Right cardiac atrium (tissue), 5 donors: ENCODE results near the gene LMTK2. TPM values are rescaled to one million over a fixed set of nuclear protein-coding genes. Genes with fewer than 3 reads are reported as not detected.

ENCODE experiments used
- ATAC-seq, 2 donors: fragments of 200-7000 bp; cut with Tn5 transposase; one replicate each; pipeline versions ENCODE4 v1.8.0 to v1.9.1; 2020; ENCODE audit warnings: moderate library complexity in 2 of 2, mild to moderate bottlenecking in 1 of 2
- DNase-seq, 3 donors: peaks; one replicate each; pipeline ENCODE4 v3.0.0-alpha.2; 2020
- H3K27ac ChIP-seq: one replicate; pipeline ENCODE4 v1.5.1; 2013; ENCODE audit warnings: mild to moderate bottlenecking, low read length, control low read depth, moderate library complexity
- H3K27me3 ChIP-seq: one replicate; pipeline ENCODE4 v1.6.1; 2013; ENCODE audit not compliant: control insufficient read depth, insufficient read depth
- H3K4me1 ChIP-seq: one replicate; pipeline ENCODE4 v1.6.1; 2013; ENCODE audit warnings: low read length; ENCODE audit not compliant: control insufficient read depth, insufficient read depth
- H3K4me3 ChIP-seq: one replicate; pipeline ENCODE4 v1.5.1; 2013; ENCODE audit warnings: low read length, control low read depth
- H3K9me3 ChIP-seq: one replicate; pipeline ENCODE4 v1.6.1; 2013; ENCODE audit warnings: low read length; ENCODE audit not compliant: control insufficient read depth
- WGBS: extraction: QIAGEN DNeasy Blood & Tissue Kit; methylation state at CpG from one replicate; pipeline ENCODE4 v1.1.7; 2013; 5-methylcytosine and 5-hydroxymethylcytosine counted together
- intact Hi-C, 4 donors: fragments of 100-400 bp; cut with DNase I; formaldehyde crosslinking; loops; one replicate each; pipeline versions ENCODE4 v1.11.0 to v1.14.0; 2022 to 2023
- polyA plus RNA-seq: library from polyadenylated mRNA; stranded (reverse); fragments of 200-250 nt; gene quantifications from one replicate; pipeline ENCODE4 v1.2.3, GENCODE V29; 2013
- total RNA-seq, 4 donors: library from RNA; stranded (reverse); fragmentation: NEBNext Ultra II Directional; extraction: Animal tissue kit (Norgen Biotek cat#: 25700); gene quantifications; one replicate each; pipeline ENCODE4 v1.2.1, GENCODE V29; 2021
- donor health status: healthy with polysubstance abuse.
- donor health status: DM: no; HTN: yes; CAD: no.
- donor health status: DM: no; HTN: no; CAD: no.
- donor health status: DM: no; HTN: yes; CAD: no; lungs with severe emphysema.
- donor health status: DM: yes; HTN: yes; CAD: no.

Gene LMTK2
- total and polyA plus RNA-seq, 5 donors, result 13.1 to 38.5 (median 36.8) TPM

DNA sequence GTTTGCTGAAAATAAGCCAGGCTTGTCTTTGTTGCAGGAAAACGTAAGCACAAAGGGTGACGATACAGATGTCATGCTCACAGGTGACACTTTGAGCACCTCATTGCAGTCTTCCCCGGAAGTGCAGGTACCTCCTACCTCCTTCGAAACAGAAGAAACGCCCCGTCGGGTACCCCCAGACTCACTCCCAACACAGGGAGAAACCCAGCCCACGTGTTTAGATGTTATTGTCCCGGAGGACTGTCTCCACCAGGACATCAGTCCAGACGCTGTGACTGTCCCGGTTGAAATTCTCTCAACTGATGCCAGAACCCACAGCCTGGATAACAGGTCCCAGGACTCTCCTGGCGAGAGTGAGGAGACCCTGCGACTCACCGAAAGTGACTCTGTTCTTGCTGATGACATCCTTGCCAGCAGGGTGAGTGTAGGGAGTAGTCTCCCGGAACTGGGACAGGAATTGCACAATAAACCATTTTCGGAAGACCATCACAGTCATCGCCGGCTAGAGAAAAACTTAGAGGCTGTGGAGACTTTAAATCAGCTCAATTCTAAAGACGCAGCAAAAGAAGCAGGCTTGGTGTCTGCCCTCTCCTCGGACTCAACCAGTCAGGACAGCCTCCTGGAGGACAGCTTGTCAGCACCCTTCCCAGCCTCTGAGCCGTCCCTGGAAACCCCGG lies 86.3 kb downstream of the LMTK2 start:
- H3K27ac ChIP-seq, result no peak overlapping the region
- ATAC-seq (no peak), DNase-seq (no peak)
- 88% methylated on average over 22 of the region's 22 CpGs for WGBS
- no peaks in the 10 kb centered on the region for H3K4me1 ChIP-seq
- H3K27me3 ChIP-seq, result no peaks in the 10 kb centered on the region
- H3K4me3 ChIP-seq, result no peak overlapping the region
- no peaks in the 10 kb centered on the region for H3K9me3 ChIP-seq
- intact Hi-C loops, result no loop called here

DNA sequence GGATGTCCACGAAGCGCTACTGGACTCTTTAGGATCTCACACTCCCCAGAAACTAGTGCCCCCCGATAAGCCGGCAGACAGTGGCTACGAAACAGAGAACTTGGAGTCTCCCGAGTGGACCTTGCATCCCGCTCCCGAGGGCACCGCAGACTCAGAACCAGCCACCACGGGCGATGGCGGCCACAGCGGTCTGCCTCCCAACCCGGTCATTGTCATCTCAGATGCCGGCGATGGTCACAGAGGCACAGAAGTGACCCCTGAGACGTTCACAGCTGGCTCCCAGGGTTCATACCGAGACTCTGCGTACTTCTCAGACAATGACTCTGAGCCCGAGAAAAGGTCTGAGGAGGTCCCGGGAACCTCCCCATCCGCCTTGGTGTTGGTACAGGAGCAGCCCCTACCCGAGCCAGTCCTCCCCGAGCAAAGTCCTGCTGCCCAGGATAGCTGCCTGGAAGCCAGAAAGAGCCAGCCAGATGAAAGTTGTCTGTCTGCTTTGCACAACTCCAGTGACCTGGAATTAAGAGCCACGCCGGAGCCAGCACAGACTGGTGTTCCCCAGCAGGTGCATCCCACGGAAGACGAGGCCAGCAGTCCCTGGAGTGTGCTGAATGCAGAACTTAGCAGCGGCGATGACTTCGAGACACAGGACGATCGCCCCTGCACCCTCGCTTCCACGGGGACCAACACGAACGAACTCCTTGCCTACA lies 87.0 kb downstream of the LMTK2 start:
- 96% methylated on average over 37 of the region's 37 CpGs for WGBS

DNA sequence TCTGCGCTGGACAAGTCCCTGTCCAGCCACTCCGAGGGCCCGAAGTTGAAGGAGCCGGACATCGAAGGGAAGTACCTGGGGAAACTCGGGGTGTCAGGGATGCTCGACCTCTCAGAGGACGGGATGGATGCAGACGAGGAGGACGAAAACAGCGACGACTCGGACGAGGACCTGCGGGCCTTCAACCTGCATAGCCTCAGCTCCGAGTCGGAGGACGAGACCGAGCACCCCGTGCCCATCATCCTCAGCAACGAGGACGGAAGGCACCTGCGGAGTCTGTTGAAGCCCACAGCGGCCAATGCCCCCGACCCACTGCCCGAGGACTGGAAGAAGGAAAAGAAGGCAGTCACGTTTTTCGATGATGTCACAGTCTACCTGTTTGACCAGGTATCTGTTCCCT lies 87.5 kb downstream of the LMTK2 start:
- ATAC-seq, result no peak
- Histone ChIP-seq H3K27me3 (no peaks in the 10 kb centered on the region), H3K9me3 (no peaks in the 10 kb centered on the region), H3K27ac (no peak overlapping the region), H3K4me1 (no peaks in the 10 kb centered on the region), H3K4me3 (no peak overlapping the region)
- DNase-seq, result no peak
- whole genome bisulfite sequencing, result 97% methylated on average over 28 of the region's 28 CpGs
- intact Hi-C loops, result no loop called here

More for the DNA sequence above, 87.0 kb downstream of the LMTK2 start:
- ATAC-seq (no peak), DNase-seq (no peak)
- intact Hi-C loops, result no loop called here
- no peaks in the 10 kb centered on the region for H3K9me3 ChIP-seq
- H3K4me3 ChIP-seq, result no peak overlapping the region
- H3K4me1 ChIP-seq, result no peaks in the 10 kb centered on the region
- H3K27ac ChIP-seq, result no peak overlapping the region
- no peaks in the 10 kb centered on the region for H3K27me3 ChIP-seq

DNA sequence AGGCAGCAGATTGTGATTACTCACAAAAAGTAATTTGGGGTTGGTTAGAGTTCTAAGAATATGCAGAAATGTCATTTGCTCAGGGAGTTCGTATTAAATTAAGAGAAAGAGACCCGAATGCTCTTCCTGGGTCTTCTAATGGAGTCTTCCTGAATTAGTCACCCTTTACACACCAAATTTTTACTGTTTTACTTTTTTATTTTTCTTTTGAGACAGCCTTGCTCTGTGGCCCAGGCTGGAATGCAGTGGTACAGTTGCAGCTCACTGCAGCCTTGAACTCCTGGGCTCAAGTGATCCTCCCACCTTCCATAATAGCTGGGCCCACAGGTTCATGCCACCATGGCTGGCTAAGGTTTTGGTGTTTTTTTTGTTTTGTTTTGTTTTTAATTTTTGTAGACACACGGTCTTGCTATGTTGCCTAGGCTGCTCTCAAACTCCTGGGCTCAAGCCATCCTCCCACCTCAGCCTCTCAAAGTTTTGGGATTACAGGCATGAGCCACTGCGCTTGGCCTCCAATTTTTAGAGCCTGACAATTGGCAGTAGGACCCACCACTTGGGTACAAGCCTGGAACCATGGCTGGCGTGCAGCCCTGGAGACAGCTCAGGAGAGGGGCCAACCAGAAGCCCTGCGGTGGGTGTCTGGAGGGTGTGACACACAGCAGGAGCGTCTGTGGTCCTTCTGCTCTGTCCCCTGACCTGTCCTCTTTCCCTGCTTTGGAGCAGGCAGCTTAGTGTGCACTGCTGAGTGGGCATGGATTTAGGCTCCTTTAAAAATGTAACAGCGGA lies 88.2 kb downstream of the LMTK2 start:
- H3K27ac ChIP-seq, result no peak overlapping the region
- H3K9me3 ChIP-seq, result no peaks in the 10 kb centered on the region
- H3K4me3 ChIP-seq, result no peak overlapping the region
- H3K27me3 ChIP-seq, result no peaks in the 10 kb centered on the region
- intact Hi-C loops, result no loop called here
- no peaks in the 10 kb centered on the region for H3K4me1 ChIP-seq
- ATAC-seq (no peak), DNase-seq (no peak)
- WGBS, result 94% methylated on average over 8 of the region's 8 CpGs

DNA sequence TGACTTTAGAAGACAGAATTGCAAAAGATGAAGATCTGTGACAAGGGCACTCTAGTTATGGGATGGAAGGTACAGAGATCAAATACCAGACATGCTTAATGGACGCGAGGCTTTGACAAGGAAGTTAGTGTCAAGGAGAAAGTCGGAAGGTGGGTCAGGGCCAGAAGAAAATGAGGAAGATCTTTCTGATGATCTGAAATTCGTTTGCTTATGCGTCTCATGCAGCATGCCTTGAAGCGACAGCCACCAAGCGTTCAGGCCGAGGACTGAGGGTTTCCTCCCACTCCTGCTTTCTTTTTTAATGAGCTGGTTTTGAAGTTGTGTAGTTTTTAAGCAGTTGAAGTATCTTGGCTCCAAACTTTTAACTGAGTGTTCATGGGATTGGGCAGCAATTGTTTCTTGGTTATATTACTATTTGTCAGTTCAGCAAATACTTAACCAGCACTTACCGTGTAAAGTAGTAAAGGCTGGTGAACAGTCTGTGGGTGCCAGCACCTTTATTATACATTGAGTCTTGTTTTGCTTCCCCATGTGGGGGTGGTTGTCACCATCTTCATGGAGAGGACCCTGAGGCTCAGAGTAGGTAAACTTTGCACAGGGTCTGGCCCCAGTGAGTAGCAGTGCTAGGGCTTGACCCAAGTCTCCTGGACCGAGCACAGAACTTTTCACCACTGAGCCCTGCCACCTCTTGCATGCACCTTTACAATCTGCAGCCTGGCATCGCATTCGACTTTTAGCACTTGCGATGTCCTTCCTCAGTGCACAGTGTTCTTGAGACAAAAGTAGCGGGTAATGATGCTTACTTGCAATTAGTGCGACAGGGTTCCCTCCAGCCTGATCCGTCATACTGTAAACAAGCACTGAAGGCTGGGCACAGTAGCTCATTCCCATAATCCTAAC lies 90.3 kb downstream of the LMTK2 start:
- no peaks in the 10 kb centered on the region for H3K27me3 ChIP-seq
- no peaks in the 10 kb centered on the region for H3K9me3 ChIP-seq
- H3K27ac ChIP-seq, result no peak overlapping the region
- intact Hi-C loops, result no loop called here
- WGBS, result 90% methylated on average over 16 of the region's 16 CpGs
- ATAC-seq (peak; percentile 22 to 32), DNase-seq (peak in 1 of 3 donors; percentile 9)
- H3K4me1 ChIP-seq, result no peaks in the 10 kb centered on the region
- H3K4me3 ChIP-seq, result no peak overlapping the region

DNA sequence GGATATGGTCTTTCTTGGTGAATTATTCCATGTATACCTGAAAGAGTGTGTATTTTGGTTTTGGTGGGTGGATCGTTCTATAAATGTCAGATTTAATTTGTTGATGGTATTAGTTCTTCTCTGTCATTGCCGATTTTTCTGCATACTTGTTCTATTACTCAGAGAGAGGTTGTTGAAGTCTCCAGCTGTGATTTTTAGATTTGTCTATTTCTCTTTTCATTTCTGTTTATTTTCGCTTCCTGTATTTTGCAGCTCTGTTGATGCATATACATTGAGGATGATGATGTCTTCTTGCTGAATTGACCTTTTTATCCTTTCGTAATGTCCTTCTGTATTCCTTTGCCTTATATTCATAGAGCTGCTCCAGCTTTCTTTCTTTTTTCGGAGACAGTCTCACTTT lies 92.5 kb downstream of the LMTK2 start:
- ATAC-seq, result no peak
- WGBS, result 97% methylated on average over 5 of the region's 5 CpGs

DNA sequence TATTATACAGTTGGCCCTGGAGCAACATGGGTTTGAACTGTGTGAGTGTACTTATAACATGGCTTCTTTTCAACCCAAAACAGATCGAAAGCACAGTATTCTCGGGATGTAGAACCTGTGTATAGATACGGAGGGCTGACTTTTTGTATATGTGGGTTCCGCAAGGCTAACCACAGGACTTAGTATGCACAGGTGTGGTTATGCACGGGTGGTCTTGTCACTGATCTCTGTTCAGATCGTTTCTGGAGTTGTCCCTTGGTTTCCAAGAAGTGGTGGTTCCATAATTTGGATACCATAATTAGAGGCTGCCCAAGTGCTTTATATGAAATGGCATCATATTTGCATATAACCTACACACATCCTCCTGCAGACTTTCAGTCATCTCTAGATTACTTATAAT lies 93.7 kb downstream of the LMTK2 start:
- H3K27me3 ChIP-seq, result no peaks in the 10 kb centered on the region
- H3K4me1 ChIP-seq, result no peaks in the 10 kb centered on the region
- WGBS, result 90% methylated on average over 6 of the region's 6 CpGs
- H3K4me3 ChIP-seq, result no peak overlapping the region
- no peak for DNase-seq
- ATAC-seq, result no peak
- intact Hi-C loops, result no loop called here
- no peaks in the 10 kb centered on the region for H3K9me3 ChIP-seq
- no peak overlapping the region for H3K27ac ChIP-seq

More for the DNA sequence above, 92.5 kb downstream of the LMTK2 start:
- no peak for DNase-seq
- intact Hi-C loops, result no loop called here
- H3K4me1 ChIP-seq, result no peaks in the 10 kb centered on the region
- H3K27ac ChIP-seq, result no peak overlapping the region
- H3K9me3 ChIP-seq, result no peaks in the 10 kb centered on the region
- H3K27me3 ChIP-seq, result no peaks in the 10 kb centered on the region
- H3K4me3 ChIP-seq, result no peak overlapping the region

DNA sequence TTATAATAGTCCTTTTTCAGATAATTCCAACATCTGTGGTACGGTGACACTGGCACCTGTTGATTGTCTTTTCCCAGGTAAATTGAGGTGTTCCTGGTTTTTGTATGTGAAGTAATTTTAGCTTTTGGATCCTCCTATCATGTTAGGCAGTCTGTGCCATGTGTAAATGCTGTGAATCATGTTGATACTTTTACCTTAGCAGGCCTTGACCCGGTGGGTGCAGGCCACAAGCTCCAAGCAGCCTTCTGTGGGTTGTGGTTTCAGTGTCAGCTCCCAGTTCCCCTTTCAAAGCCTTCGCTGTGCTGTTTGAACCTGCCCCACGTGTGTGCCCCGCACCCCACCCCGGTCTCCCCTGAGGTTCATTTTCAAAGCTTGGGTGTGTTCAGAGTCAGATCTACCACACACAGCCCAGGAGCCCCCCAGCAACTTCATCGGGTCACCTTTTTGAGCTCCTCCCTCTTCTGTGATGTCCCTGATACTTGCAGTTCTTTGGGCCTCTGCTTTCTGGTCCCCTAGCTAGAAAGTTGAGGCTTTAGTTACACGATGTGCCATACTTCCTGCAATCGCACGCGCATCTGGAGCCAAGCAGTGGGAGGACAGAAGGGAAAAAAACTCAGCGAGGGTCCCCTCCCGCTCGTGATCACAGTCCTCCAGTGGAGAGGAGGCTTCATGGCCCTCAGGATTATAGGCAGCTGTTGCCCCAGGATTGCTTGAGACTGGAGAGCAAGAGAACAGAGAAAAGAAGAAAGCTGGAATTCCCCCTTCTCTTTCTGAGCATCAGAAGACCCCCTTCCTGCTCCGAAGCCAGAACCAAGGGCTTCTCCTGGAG lies 95.9 kb downstream of the LMTK2 start:
- DNase-seq (peak in 1 of 3 donors; percentile 26), ATAC-seq (no peak)
- H3K27ac ChIP-seq, result no peak overlapping the region
- no peaks in the 10 kb centered on the region for H3K9me3 ChIP-seq
- intact Hi-C loops, result no loop called here
- no peak overlapping the region for H3K4me3 ChIP-seq
- no peaks in the 10 kb centered on the region for H3K27me3 ChIP-seq
- WGBS, result 81% methylated on average over 15 of the region's 15 CpGs
- H3K4me1 ChIP-seq, result no peaks in the 10 kb centered on the region

DNA sequence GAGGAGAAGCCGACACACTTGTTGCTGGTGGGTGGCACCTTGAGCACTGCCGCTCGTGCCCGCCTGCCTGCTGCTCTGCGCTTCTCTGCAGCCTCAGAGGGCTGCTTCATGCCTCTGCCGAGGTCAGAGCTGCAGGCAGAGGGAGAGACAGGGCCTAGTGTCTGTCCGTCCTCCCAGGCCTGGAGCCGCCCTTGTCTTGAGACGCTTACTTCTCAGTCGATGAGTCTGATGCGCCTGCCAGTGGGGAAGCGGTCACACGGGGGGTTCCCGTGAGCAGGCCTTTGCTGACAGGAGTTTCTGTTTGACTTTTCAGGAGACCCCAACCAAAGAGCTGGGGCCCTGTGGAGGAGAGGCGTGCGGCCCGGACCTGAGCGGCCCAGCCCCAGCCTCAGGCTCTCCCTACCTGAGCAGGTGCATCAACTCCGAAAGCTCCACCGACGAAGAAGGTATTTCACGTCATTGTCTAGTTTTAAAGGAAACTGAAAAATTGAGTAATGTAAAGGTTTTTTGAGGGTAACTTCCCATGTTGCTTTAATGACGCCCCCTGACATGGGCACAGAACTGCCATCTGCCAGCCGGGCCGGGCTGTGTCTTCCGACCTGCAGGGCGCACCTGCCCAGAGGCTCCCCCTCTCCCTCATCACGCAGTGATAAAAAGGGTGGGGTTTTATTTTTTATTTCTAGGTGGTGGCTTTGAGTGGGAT lies 96.8 kb downstream of the LMTK2 start:
- ATAC-seq, result no peak
- DNase-seq, result peak in 2 of 3 donors; percentile 30 to 59
- Histone ChIP-seq H3K27ac (no peak overlapping the region), H3K27me3 (no peaks in the 10 kb centered on the region), H3K4me3 (no peak overlapping the region), H3K4me1 (no peaks in the 10 kb centered on the region), H3K9me3 (no peaks in the 10 kb centered on the region)
- WGBS, result 93% methylated on average over 28 of the region's 28 CpGs
- intact Hi-C loops, result no loop called here
